Panc1 (cell line): Measurements from ENCODE around the gene PLPP7.
"Not testable (repeated sequence)": the region's sequence is repeated elsewhere in the genome, so short reads cannot be mapped to it uniquely, and the experiment has no call there.

Experiments used
- POLR2AphosphoS5 ChIP-seq: IDR thresholded peaks from 2 replicates; pipeline ENCODE4 v1.6.1; 2012; ENCODE audit warnings: mild to moderate bottlenecking, low read depth, low read length, moderate library complexity
- TF ChIP-seq, protein P1 (sequence below): fragments of 450-650 bp; IDR thresholded peaks from 2 replicates; pipeline ENCODE4 v1.5.1; 2017; ENCODE audit warnings: mild to moderate bottlenecking
- TF ChIP-seq, protein P2 (sequence below), 2 experiments: IDR thresholded peaks; 2 replicates each; pipeline ENCODE4 v1.6.1; 2011 to 2012; ENCODE audit warnings: low read depth in 2 of 2, control low read depth in 1 of 2, low read length in 1 of 2, mild to moderate bottlenecking in 1 of 2, moderate library complexity in 1 of 2; ENCODE audit not compliant: insufficient read depth in 1 of 2

DNA sequence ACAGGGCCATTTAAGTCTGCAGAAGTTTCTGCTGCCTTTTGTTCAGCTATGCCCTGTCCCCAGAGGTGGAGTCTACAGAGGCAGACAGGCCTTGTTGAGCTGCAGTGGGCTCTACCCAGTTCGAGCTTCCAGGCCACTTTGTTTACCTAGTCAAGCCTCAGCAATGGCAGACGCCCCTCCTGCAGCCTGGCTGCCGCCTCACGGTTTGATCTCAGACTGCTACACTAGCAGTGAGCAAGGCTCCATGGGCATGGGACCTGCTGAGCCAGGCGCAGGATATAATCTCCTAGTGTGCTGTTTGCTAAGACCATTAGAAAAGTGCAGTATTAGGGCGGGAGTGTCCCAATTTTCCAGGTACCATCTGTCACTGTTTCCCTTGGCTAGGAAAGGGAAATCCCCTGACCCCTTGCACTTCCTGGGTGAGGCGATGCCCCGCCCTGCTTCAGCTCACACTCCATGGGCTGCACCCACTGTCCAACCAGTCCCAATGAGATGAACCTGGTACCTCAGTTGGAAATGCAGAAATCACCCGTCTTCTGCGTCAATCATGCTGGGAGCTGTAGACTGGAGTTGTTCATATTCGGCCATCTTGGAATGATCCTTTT, 55.5 kb downstream of the PLPP7 start:
- TF ChIP-seq POLR2AphosphoS5 = not testable (repeated sequence)
- TF ChIP-seq, protein P1, sequence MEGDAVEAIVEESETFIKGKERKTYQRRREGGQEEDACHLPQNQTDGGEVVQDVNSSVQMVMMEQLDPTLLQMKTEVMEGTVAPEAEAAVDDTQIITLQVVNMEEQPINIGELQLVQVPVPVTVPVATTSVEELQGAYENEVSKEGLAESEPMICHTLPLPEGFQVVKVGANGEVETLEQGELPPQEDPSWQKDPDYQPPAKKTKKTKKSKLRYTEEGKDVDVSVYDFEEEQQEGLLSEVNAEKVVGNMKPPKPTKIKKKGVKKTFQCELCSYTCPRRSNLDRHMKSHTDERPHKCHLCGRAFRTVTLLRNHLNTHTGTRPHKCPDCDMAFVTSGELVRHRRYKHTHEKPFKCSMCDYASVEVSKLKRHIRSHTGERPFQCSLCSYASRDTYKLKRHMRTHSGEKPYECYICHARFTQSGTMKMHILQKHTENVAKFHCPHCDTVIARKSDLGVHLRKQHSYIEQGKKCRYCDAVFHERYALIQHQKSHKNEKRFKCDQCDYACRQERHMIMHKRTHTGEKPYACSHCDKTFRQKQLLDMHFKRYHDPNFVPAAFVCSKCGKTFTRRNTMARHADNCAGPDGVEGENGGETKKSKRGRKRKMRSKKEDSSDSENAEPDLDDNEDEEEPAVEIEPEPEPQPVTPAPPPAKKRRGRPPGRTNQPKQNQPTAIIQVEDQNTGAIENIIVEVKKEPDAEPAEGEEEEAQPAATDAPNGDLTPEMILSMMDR = not testable (repeated sequence)
- TF ChIP-seq, protein P2, sequence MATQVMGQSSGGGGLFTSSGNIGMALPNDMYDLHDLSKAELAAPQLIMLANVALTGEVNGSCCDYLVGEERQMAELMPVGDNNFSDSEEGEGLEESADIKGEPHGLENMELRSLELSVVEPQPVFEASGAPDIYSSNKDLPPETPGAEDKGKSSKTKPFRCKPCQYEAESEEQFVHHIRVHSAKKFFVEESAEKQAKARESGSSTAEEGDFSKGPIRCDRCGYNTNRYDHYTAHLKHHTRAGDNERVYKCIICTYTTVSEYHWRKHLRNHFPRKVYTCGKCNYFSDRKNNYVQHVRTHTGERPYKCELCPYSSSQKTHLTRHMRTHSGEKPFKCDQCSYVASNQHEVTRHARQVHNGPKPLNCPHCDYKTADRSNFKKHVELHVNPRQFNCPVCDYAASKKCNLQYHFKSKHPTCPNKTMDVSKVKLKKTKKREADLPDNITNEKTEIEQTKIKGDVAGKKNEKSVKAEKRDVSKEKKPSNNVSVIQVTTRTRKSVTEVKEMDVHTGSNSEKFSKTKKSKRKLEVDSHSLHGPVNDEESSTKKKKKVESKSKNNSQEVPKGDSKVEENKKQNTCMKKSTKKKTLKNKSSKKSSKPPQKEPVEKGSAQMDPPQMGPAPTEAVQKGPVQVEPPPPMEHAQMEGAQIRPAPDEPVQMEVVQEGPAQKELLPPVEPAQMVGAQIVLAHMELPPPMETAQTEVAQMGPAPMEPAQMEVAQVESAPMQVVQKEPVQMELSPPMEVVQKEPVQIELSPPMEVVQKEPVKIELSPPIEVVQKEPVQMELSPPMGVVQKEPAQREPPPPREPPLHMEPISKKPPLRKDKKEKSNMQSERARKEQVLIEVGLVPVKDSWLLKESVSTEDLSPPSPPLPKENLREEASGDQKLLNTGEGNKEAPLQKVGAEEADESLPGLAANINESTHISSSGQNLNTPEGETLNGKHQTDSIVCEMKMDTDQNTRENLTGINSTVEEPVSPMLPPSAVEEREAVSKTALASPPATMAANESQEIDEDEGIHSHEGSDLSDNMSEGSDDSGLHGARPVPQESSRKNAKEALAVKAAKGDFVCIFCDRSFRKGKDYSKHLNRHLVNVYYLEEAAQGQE (IDR thresholded peaks at IDR 0.05; ENCODE audit: insufficient read depth in 1 of 2, low read depth in 2 of 2, low read length in 1 of 2) = not testable (repeated sequence)
